ENCODE data around the gene CACFD1. TPM values are rescaled to one million over a fixed set of nuclear protein-coding genes. Genes with fewer than 3 reads are reported as not detected.

The CACFD1 gene
- total RNA-seq, 1 donor from 2014 or later = 19.0 TPM

DNA sequence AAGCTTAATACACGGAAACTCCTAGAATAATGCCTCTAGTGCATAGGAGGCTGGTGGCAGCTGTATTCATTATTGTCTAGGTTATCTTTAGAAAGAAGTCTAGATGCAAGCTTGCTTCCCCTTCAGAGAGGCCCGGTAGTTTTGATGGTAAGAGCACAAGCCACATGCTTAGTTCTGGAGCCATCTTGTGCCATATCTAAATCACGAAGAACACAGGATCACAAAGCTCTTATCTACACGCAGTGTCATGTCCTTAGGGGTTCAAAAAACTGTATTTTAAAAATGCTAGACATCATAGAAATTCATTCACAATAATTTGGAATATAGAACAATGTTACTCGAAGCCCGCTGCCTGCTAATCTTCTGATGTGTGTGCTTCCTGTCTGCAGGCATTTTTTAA, 6.2 kb downstream of the CACFD1 start:
- no peak for DNase-seq

DNA sequence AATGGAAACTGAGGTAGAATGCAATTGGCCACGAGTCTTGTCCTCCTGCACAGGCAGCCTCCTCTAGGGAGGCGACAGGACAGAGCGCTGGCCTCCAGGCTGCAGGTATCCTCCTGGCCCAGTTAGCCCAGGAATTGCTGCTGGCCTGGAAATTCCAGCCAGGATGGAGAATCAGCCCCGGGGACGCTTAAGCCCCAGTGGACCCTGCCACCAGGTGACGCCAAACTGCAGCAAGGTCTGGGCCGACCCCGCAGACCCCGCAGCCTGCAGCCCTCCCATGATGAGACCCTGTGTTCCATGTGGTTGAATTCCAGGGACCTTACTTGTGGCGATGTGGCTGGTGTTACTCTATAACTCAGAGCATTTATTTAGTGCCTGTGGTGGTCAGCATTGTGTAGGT, 7.3 kb downstream of the CACFD1 start:
- DNase-seq = no peak

DNA sequence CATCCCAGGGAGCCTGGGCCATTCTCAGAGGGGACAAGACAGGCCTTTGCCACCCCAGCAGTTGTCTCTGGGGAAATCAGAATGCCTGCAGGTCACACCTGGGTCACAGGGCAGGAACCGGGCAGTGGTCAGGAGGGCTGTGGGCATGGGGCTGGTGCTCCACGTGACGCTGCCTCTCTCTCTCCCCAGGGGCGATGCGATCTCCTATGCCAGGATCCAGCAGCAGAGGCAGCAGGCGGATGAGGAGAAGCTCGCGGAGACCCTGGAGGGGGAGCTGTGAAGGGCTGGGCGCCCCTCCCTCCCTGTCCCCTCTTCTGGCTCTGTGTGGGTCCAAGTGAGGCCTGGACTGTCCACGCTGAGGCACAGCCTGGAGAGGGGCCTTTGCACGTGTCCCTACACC, 8.6 kb downstream of the CACFD1 start:
- DNase-seq = no peak

DNA sequence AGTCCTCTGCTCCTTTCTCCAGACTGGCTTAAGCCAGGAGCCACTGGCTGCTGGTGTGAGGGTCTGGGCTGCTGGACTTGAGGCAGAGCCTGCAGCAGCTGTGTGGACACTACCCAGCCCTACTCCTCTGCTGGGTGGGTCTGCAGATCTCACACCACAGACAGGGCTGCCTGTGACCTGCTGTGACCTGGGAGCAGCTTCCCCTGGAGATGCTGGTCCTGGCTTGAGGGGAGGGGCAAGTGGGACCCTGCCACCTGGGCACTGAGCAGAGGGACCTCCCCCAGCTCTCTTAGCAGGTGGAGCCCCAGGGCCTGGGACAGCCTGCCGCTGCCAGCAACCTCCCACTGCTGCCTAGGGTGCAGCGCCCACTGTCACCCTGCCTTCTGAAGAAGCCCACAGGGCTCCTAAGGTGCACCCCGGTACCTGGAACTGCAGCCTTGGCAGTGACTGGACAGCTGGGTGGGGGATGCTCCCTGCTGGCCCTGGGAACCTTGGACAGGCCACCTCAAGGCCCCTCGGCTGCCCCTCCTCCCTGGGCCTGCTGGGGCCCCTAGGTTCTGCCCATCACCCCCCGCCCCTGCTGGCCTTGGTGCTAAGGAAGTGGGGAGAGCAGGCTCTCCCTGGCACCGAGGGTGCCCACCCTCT, 9.1 kb downstream of the CACFD1 start:
- no peak for DNase-seq

DNA sequence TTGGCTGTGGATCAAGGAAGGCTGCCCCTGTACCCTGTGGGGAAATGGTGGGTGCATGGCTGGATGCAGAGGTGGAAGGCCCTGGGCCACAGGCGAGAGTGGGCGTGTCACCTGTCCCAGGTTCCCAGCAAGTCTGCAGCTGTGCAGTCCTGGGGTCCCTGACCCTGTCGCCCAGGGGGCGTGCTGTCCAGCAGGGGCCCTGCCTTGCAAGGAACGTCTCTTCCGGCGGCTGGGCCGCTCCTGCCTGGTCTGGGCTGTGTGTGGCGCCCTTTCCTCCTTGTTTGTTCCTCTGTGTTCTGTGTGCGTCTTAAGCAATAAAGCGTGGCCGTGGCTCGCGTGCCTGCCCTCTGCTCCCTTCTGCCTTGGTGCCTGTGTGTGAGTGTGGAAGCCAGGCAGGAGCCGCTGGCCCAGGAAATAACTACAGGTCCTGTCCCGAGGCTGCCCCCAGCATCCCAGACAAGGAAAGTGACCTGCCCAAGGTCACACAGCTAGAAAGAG, 10.7 kb downstream of the CACFD1 start:
- no peak for DNase-seq

DNA sequence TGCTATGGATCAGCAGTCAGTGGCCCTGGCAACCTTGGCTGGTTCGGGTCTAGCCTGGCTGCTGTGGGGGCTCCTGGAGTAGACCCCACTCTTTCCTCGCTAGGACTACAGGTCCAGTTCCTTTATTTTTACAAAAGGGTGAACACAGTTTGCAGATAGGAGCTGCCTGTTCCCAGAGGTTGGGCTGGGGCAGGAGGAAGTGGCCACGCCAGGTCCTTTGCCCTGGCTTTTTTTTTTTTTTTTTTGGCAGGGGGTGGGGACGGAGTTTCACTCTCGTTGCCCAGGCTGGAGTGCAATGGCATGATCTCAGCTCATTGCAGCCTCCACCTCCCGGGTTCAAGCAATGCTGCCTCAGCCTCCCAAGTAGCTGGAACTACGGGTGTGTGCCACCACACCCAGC, 11.2 kb downstream of the CACFD1 start:
- no peak for DNase-seq

DNA sequence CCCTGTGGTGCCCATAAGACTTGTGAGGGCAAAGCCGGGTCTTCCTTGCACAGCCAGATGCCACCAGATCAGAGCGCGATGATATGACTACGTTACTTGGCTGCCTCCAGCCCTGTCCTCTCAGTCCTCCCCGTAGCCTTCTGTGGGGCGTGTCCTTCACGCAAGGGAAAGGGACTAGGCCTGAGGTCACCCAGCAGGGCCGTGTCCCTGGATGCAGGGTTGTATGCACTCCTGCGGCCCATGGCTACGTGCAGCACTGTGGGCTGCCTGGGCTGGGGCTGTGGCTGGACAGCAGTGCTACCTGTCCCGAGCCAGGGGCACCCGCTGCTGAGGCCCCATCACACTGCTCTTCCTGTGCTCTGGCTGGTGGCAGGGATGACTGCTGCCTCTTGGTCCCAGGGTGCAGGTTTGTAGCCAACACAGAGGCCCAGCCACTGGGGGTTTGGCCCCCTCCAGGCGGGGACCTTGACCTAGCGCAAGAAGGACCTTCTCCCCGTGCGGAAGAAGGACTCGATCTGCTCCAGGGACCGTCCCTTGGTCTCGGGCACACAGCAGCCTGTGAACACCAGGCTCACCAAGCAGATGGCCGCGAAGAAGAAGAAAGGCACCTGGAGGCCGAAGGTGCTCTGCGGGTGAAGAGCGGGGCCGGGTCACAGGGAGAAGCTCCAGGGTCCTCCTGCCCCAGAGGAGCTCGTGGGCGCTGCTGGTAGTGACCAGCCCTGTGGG, 11.9 kb downstream of the CACFD1 start:
- no peak for DNase-seq

DNA sequence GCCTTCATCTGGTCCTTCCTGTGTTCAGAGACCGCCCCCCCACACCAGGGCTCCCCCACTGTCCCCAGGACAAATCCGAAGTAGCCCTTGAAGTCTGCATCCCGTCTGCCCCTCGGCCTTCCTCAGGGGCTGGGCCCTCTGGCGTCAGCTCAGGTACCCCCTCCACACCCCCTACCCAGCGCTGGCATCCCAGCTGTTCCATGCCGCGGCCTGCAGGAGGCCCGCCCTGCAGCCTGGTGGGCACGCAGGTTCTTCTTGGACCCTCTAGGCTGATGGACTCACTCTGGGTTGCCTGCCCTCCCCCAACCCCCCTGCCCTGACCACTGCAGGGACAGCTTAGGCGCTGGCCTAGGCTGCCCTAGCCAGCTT, 12.5 kb downstream of the CACFD1 start:
- no peak for DNase-seq

DNA sequence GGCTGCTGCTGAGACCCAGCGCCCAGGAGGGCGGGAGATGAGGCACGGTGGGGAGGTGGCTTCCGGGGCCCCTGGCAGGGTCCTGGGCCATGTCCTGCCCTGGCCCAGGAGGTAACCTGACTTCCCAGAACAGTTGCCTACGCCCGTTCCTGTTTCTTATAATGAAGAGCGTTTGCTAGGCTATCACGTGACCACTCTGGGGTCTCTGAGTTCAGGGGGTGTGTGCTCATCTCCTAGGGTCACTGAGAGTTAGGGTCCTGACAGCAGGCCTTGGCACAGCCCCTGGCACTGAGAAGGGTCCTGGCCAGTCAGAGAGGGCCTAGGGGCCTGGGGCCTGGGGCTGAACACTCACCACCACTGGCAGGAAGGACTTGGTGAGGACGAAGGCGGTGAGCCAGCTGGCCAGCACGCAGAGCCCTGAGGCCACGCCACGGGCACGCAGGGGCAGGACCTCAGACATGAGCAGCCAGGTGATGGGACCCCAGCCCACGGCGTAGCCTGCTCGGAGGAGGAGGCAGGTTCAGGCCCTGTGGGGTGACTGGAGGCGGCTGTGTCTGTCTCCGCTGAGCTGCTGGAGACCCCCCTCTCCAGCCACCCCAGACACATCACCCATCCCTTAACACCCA, 13.1 kb downstream of the CACFD1 start:
- no peak for DNase-seq

DNA sequence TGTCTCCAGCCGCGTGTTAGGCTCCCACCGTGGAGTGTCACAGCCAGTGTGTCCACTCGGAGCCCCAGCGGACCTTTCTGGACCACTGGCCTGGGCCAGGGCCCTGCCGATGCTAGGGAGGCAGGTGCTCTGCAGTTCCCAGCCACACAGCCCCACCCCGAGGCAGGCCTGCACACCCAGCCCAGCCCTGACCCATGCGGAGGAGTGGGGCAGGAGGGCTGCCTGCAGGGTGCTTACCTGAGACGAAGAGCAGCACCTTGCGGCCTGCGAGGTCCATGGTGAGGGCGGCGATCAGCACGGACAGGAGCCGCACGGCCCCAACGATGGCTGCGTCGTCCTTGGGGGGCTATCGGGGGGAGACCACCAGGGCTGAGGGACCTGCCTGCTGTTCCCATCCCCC, 14.0 kb downstream of the CACFD1 start:
- no peak for DNase-seq

DNA sequence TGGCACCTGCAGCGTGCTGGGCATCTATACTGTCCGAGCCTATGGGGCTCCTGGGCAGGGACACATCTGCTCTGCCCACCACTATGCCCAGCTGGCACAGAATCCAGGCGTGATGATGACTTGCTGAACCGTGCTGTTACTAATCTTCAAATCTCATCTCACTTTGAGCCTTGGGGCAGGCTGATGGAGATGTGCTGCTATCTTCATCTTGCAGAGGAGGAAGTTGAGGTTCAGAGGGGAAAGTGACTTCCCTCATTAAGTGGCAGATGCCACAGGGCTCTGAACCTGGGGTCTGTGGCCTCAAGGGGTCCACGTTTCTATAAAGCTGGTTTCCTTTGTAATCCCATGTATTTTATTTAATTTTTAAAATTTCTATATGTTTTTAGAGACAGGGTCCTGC, 14.4 kb downstream of the CACFD1 start:
- no peak for DNase-seq

DNA sequence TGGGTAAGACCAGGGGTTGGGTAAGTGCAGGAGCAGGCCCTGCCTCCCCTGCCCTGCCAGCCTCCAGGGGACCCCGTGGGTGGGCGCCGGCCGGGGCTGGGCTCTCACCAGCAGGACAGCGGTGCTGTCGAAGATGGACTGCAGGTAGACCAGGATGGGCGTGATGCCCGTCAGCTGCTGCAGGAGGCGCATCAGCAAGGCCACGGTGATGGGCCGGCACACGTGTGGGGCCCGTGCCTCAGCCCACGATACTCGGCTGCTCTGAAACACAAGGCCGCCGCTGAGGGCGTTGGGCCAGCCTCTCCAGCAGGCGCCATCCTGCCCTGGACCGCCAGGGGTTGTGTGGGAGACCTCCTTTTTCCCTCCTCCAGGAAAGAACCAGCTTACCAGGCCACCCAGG, 15.1 kb downstream of the CACFD1 start:
- DNase-seq = no peak

DNA sequence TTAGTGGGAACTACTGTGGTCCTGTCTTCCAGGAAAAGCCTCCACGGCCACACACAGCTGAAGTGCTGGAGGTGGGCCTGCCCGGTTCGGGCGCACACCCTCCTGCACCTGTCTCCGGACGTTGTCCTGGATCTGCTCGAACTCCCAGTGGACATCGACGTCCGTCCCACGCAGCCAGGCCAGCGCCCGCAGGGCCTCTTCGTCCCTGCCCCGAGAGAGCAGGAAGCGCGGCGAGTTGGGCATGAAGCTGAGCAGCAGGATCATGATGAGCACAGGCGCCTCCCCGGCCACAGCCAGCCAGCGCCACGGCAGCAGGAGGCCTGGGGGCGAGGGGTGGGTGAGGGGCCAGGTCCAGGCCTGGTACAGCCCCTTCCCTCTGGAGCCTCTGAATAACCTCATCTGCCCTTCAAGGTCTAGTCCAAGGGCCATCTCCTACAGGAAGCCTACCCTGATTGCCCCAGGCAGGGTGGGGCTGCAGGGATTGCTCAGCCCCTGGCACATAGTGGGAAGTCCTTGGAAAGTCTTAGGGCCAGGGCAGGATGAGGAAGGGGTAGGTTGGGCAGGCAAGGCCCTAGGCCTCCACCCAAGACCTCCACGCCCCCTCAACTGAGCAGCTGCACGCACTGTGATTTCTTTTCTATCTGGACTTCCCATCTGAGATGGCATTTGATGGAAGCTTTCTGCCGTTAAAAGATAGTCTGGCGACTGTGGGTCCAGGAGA, 15.7 kb downstream of the CACFD1 start:
- DNase-seq = no peak

DNA sequence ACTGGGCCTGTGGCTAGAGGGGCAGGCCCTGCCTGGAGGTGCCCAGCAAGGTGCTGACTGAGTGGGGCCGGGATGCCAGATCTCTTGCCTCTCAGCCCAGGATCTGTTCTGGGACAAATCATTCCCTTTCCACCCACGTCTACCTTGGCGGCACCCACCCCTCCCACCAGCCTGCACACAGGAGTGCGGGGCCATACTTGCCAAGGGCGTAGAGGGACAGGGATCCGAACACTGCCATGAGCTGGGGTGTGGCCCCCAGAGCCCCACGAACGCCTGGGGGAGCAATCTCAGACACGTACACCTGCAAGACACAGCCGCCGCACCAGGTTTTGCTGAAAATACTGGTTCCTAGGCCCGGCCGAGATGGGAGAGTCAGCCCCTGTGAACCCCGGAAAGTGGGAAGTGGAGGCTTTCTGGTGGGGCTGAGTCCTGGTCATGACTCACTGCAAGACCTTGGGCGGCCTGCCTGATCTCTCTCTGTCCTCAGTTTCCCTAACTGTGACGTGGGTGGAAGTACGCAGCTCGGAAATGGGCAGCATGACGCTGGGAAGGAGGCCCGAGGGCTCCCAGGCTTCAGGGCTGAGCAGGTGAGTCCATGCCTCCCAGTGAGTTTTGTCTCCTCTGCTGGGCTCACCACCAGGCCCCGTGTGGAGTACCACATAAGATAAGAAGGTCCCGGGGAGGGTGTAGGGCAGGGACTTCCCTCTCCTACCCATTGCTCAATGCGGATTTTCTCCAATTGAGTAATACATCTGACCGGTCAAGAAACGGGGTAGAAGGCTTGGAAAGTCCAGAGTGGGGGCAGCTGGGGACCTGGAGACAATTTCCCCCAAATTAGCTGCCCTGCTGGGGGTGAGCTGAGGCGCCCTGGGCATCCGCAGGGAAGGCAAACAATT, 16.5 kb downstream of the CACFD1 start:
- no peak for DNase-seq

DNA sequence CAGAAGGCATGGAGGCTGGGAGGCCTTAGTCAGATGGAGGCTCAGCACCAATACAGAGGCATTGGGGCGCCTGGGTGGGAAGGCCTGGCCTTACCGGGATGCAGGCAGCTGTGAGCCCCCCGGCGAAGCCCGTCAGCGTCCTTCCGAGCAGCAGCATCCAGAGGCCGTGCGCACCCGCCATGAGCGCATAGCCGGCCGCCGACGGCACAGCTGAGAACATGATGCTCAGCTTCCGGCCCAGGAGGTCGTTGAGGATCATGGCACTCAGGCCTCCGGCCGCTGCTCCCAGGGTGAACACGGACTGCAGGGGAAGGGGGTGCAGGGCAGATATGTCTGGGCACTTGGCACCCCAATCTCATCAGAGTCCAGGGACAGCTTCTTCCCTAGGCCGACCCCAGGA, 17.2 kb downstream of the CACFD1 start:
- DNase-seq = no peak

DNA sequence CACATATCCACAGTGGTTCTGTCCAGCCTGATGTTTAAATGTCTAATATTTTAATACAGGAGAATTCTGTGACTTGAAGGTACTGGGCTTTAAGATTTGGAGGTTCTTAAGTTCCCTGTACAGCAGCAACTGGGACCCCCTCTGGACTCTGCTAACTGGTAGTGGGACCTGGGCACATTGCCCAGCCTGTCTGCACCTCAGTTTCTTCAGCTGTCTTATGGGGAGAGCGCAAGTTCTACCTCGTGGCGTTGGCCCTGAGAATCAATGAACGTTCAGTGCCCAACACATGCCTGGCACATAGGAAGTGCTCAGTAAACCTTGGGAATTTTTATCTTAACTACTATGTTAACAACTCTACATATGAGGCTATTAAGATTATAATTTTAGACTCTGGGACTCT, 17.7 kb downstream of the CACFD1 start:
- DNase-seq = no peak

DNA sequence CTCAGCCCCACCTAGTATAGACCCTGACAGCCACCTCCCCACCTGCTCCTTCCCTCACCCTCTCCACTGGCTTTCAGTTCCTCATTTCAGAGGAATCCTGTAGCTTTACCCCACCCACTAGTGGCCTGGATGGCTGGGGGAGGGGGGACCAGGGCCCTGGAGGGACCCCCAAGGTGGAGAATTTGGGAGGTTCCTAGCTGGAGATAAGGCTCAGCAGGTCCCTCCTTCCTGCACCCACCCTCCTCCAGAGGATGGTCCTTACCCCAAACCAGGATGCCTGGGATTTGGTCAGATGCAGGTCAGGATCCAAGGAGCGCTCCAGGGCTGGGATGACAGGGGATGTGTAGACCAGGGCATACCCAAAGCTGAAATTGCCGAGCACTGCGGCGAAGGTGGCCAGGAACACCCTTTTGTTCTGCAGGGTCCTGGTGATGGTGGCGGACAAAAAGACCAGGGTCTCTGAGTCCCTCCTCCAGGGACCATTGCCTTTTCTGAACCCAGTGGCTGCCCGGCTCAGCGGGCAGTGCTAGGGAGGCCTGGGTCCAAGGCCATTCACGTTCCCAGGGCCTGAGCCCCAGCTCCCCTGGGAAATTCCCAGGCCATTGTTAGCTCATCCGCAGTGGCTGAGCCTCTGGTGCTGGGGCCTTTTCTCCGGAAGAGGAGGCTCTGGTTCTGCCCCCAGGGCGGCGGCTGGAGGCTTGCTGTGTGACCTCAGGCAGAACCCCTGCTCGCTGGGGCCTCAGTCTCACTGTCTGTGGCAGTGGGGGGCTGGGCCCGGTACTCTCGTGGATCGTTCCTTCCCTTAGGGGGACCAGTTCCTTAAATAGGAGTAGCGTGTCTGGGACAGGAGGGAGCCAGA, 18.4 kb downstream of the CACFD1 start:
- DNase-seq = no peak

DNA sequence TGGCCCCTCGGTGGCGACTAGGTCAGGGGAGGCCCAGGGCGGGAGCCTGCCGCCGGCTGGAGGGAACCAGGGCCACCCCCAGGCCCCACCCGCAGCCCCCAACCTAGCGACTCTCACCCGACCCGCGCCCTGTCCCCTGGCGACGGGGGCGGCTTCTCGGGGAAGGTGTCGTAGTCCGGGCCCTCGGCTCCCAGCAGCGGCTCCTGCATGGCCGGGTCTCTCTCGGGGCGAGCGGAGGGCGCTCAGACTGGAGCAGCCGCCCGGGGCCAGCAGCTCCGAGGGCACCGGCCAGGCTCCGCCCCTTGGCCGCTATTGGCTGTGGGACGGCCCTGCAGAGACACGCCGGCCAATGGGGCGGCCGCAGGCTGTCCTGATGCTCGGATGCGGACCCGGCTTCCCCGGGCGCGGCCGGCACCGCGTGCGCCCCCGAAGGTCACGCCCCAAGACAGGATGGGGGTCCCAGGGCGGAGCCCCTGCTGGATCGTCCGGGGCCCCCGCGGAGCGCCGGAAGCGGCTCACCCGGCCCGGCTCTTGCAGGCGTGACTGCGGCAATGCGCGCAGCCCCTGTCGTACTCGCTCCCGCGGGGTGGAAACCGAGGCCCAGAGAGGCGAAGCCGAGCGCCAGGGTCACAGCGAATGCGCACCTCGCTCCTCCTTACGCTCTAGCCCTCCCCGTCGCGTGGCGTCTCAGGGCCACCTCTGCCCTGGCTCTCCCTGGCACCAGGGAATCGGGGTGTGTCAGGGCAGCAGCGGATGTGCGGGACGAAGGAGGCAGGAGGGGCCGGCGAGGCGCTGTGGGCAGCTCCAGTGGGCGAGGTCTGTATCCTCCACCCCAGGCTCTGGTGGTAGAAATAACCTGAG, 19.3 kb downstream of the CACFD1 start, which contains the start of gene SLC2A6:
TSS of gene SLC2A6 (minus strand) at position 249 of the 861 bp plus-strand sequence. CDS start at position 209, 40 bp downstream.
- DNase-seq = peak; percentile 86

DNA sequence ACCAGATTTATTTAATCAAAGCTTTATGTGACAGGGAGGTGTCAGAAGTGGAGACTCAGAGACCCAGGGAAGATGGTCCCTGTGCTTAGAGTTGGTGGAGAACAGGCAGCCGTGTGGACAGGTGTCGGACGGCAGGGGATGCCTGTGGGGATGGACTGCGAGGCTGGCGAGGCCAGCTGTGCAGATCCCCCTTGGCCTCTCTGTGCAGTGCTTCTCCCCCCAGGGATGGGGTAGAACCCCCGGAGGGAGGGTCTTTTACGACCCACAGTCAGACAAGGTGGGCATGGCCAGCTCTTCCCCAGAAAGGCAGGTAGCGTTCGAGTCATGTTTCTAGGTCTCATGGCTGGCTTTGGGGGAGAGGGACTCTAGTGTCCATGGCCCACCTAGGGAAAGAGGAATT, 23.8 kb downstream of the CACFD1 start:
- DNase-seq = no peak
